ENCODE measurements around the gene SYT5.
"Not testable (repeated sequence)": the region's sequence is repeated elsewhere in the genome, so short reads cannot be mapped to it uniquely, and the experiment has no call there.

SYT5 gene

DNA sequence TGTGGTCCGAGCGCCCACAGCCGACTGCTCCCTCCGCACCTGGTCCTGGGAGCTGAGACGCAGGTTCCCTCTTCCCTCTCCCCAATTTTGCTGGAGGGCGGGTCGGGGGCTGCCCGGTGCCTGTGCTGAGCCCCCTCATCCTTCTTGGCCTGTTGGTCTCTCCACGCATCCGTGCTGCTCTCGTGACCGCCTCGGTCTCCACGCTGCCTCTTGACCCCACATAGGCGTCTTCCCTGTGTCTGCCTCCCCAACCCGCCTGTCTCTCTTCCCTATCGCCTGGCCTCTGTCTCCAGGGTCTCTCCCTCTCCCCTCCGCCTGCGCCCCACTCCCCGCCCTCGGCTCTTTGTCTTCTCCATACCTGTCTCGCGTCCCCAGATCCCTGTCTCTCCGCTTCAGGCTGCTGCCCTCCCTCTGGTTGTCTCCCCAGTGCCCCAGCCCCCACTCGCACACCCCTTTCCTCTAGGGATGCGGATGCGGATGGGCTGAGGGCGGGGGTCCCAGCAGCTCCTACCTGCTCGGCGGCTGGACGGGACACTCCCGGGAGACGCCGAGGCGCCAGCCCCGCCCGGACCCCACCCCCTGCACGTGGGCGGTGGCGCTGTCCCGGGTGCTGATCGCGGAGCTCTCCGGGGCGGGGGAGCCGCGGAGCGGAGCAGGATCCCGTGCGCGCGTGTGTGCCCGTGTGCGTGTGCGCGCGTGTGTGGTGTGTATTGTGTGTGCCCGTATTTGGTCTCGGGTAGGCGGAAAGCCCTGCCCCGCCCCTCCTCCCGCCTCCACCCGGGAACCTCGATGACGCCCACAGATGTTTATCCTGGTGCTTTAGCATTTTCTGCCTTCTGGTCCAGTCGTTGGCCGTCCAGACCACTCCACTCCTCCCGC lies at the start of gene SYT5:
Gene SYT5 (minus strand): TSS at position 684 of the 879 bp plus-strand sequence. CDS start 1,248 bp downstream, outside the sequence.
- H3K4me3 Mint-ChIP-seq: peak within 1 kb of the TSS; percentile 77
- peak; percentile 71 for DNase-seq (ENCODE audit: low spot score)
- H3K27me3 Mint-ChIP-seq (ENCODE audit: low read depth): peaks cover 33% of the 10 kb centered on the region
- H3K4me1 Mint-ChIP-seq (ENCODE audit: low read depth): peaks cover 10% of the 10 kb centered on the region
- H3K27ac Mint-ChIP-seq: peak within 1 kb of the TSS; percentile 67
- H3K36me3 Mint-ChIP-seq (ENCODE audit: low read depth): no peaks in the 10 kb centered on the region
- no peaks in the 10 kb centered on the region for H3K9me3 Mint-ChIP-seq

DNA sequence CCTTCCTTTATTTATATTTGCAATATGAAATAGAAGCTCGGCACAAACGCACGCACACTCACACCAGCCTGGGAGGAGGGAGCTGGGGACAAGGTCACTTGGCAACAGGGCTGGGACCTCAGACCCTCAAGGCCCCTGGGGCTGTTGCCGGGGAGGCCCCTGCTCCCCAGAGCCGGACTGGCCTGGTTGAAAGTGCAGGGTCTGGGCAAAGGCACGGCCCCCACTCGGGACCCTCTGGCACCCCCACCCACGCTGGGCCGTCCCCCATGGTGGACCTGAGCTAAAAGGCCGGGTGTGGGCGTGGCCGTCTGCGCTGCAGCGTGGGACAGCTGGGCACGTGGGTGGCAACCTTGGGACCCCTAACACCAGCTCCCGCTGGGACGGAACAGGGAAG lies 49.7 kb upstream of the SYT5 start:
- peaks cover 52% of the 10 kb centered on the region for H3K36me3 Mint-ChIP-seq (ENCODE audit: low read depth)
- no peaks in the 10 kb centered on the region for H3K9me3 Mint-ChIP-seq
- H3K4me3 Mint-ChIP-seq: no peak overlapping the region
- H3K27ac Mint-ChIP-seq: no peak overlapping the region
- no peaks in the 10 kb centered on the region for H3K27me3 Mint-ChIP-seq (ENCODE audit: low read depth)
- no peaks in the 10 kb centered on the region for H3K4me1 Mint-ChIP-seq (ENCODE audit: low read depth)
- no peak for DNase-seq (ENCODE audit: low spot score)

DNA sequence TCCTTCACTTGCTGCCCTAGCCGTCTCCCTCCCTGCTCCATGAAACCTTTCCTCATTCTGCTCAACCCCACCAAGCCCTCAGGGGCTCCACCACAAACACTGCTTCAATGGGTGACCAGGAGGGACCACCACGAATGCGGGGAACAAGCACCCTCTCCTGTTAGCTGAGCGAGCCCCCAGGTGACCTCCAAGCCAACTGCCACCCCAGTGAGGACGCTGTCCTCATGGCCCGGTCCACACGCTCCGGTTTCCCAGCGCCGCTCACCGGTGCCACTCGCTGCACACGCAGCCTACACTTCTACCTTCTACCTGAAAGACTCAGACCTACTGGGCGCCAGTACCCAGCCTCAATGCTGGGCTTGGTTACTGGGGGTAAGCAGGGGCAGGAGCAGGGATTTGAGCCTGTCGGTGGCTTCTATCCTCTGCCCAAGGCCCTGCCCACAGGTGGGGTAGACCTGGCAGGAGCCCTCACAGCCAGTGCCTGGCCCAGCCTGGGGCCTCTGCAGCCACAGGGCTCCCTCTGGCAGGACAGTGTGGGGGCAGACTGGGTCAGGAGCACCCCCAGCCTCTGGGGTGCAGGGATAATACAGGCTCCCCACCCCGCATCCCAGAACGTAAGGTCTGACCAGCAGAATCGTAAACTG lies 49.2 kb upstream of the SYT5 start:
- Mint-ChIP-seq H3K27me3 (ENCODE audit: low read depth) (no peaks in the 10 kb centered on the region), H3K9me3 (no peaks in the 10 kb centered on the region), H3K36me3 (ENCODE audit: low read depth) (peaks cover 47% of the 10 kb centered on the region), H3K27ac (no peak overlapping the region), H3K4me3 (no peak overlapping the region), H3K4me1 (ENCODE audit: low read depth) (no peaks in the 10 kb centered on the region)
- no peak for DNase-seq (ENCODE audit: low spot score)

DNA sequence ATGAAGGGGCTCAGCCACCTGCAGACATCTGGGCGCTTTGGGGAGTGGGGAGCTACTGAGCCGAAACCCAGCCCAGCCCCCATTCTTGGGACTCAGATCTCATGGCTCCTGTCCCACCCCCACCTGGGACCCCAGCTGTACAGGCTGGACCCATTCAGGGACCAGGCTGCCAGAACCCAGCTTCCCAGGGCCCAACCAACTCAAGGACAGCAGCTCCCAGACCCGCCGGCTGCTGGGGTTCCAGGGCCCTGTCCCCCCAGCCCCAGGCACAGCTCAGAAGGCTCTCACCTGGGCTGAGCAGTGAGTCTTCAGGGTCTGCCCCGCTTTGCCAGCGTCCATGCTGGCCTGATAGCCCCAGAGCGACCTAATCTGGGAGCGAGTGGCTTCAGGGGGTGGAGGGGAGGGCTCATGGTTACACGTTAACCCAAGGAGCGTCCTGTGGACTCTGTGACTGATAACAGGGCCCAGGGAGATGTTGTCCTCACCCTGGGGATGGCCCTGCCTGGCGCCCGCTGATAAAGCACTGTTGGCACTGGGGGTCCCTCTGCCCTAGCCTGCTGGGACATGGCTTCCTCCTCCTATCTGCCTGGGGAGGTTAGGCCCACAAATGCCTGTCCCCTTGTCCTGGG lies 48.4 kb upstream of the SYT5 start, which contains the start of gene TMEM86B:
Gene TMEM86B (minus strand): TSS at position 361 of the 629 bp plus-strand sequence. CDS start 22 bp downstream, at position 339.
- Mint-ChIP-seq H3K9me3 (no peaks in the 10 kb centered on the region), H3K4me1 (ENCODE audit: low read depth) (no peaks in the 10 kb centered on the region), H3K4me3 (no peak within 1 kb of the TSS), H3K27ac (no peak within 1 kb of the TSS), H3K36me3 (ENCODE audit: low read depth) (peaks cover 42% of the 10 kb centered on the region), H3K27me3 (ENCODE audit: low read depth) (no peaks in the 10 kb centered on the region)
- no peak for DNase-seq (ENCODE audit: low spot score)

DNA sequence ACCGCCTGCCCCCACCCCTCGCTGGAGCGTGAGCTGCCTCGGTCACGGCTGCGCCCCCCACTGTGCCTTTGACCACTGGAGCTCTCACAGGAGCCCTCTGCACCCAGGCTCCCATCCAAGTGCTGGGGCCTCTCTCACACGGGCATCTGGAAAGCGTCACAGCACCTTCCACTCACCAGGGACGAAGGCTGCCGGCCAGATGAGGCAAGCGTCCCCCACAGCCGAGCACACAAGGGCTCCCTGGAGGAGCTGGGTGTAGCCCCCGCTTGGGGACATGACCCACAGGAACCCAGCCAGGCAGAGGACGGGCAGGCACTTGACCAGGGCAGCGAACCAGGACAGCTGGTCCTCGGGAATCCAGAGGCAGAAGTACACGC lies 47.9 kb upstream of the SYT5 start:
- Mint-ChIP-seq H3K27me3 (ENCODE audit: low read depth) (no peaks in the 10 kb centered on the region), H3K36me3 (ENCODE audit: low read depth) (peaks cover 39% of the 10 kb centered on the region), H3K27ac (no peak overlapping the region), H3K4me1 (ENCODE audit: low read depth) (no peaks in the 10 kb centered on the region), H3K9me3 (no peaks in the 10 kb centered on the region), H3K4me3 (no peak overlapping the region)
- DNase-seq (ENCODE audit: low spot score): no peak

DNA sequence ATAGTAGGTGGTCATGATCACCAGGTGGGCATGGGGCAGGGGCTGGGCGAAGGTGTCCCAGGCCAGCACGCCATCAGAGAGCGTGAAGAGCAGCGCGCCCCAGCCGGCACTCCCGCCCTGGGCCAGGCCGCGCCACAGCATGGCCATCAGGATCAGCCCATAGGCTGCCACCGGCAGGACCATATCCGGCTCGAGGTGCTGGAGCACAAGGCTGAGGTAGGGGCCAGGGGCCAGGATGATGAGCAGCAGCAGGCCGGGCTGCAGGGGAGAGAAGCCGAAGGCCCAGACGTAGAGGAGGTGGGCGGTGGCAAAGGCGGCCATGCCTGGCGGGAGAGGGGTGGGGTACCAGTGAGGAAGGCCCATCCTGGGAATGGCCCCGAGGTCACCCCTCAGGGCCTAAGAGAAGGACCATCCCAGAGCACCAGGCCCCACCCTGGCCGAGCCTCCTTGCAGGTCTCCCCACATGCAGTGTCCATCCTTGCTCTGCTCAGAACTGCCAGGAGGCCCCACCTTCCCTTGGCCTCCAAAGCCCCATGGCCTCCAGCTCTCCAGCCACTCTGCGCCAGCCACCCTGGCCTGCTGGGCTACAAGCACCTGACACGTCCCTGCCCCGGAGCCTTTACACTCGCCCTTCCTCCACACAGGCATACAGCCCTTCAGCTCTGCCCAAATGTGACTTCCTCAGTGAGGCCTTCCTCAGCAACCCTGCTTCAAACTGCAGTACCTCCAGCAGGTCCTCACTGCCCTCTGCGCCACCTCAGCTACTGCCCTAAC lies 47.3 kb upstream of the SYT5 start:
- H3K9me3 Mint-ChIP-seq: no peaks in the 10 kb centered on the region
- no peak overlapping the region for H3K4me3 Mint-ChIP-seq
- H3K27me3 Mint-ChIP-seq (ENCODE audit: low read depth): no peaks in the 10 kb centered on the region
- DNase-seq (ENCODE audit: low spot score): no peak
- no peaks in the 10 kb centered on the region for H3K4me1 Mint-ChIP-seq (ENCODE audit: low read depth)
- no peak overlapping the region for H3K27ac Mint-ChIP-seq
- peaks cover 34% of the 10 kb centered on the region for H3K36me3 Mint-ChIP-seq (ENCODE audit: low read depth)

DNA sequence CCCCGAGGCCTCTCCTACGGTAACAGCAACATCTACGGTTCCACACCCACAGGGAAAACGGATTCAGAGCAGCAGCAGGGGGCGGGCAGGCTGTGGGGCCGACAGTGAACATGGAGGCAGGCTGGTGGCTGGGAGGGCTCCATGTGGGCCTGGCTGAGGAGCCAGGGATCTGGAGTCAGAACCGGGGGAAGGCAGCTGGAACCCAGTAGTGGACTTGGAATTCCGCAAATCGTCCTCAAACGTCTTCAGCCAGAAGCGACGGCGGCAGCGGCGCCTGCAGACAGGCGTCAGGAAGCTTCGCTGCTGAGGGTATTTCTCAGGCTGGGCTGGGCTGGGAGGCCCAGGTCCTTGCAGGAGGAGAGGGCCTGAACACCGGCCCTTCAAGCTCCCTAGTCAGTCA lies 46.7 kb upstream of the SYT5 start:
- H3K36me3 Mint-ChIP-seq (ENCODE audit: low read depth): peaks cover 32% of the 10 kb centered on the region
- no peaks in the 10 kb centered on the region for H3K9me3 Mint-ChIP-seq
- H3K4me3 Mint-ChIP-seq: no peak overlapping the region
- no peak overlapping the region for H3K27ac Mint-ChIP-seq
- no peaks in the 10 kb centered on the region for H3K4me1 Mint-ChIP-seq (ENCODE audit: low read depth)
- DNase-seq (ENCODE audit: low spot score): no peak
- H3K27me3 Mint-ChIP-seq (ENCODE audit: low read depth): no peaks in the 10 kb centered on the region

DNA sequence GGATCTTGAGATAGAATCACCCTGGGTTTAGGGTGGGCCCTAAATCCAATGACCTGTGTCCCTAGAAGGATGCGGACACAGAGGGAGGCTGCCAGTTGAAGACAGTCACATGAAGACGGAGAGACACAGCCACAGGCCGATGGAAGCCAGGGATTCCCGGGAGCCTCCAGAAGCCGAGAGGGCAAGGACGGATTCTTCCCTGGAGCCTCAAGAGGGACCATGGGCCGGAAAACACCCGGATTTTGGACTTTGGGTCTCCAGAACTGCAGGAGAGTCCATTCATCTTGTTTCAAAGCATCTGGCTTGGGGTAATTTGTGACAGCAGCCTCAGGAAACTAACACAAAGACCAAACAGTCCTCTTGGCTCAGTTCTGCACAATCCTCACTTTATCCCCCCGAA lies 46.2 kb upstream of the SYT5 start:
- DNase-seq (ENCODE audit: low spot score): no peak
- H3K27ac Mint-ChIP-seq: no peak overlapping the region
- no peaks in the 10 kb centered on the region for H3K9me3 Mint-ChIP-seq
- no peak overlapping the region for H3K4me3 Mint-ChIP-seq
- no peaks in the 10 kb centered on the region for H3K27me3 Mint-ChIP-seq (ENCODE audit: low read depth)
- peaks cover 34% of the 10 kb centered on the region for H3K36me3 Mint-ChIP-seq (ENCODE audit: low read depth)
- H3K4me1 Mint-ChIP-seq (ENCODE audit: low read depth): no peaks in the 10 kb centered on the region

DNA sequence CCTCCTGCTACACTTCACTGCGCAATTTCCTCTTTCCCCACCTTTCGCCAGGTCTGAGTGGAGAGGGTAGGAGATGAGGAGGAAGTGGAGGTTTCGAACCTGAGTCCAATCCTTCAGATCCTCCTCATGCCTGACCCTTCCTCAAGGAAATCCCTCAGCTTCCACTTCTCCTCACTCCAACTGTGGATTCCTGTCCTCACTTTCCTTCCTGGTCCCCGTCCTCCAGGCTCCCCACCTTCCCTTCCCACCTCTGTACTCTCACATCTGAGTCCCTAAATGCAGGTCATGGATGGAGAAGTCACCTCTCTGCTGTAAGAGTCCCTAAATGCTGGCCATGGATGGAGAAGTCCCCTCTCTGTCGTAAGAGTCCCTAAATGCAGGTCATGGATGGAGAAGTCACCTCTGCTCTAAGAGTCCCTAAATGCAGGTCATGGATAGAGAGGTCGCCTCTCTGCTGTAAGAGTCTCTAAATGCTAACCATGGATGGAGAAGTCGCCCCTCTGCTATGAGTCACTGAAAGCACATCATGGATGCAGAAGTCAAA lies 45.4 kb upstream of the SYT5 start:
- Mint-ChIP-seq H3K27ac (peak overlapping the region; percentile 18), H3K4me3 (no peak overlapping the region), H3K9me3 (no peaks in the 10 kb centered on the region), H3K36me3 (ENCODE audit: low read depth) (peaks cover 38% of the 10 kb centered on the region), H3K4me1 (ENCODE audit: low read depth) (no peaks in the 10 kb centered on the region), H3K27me3 (ENCODE audit: low read depth) (no peaks in the 10 kb centered on the region)
- no peak for DNase-seq (ENCODE audit: low spot score)

DNA sequence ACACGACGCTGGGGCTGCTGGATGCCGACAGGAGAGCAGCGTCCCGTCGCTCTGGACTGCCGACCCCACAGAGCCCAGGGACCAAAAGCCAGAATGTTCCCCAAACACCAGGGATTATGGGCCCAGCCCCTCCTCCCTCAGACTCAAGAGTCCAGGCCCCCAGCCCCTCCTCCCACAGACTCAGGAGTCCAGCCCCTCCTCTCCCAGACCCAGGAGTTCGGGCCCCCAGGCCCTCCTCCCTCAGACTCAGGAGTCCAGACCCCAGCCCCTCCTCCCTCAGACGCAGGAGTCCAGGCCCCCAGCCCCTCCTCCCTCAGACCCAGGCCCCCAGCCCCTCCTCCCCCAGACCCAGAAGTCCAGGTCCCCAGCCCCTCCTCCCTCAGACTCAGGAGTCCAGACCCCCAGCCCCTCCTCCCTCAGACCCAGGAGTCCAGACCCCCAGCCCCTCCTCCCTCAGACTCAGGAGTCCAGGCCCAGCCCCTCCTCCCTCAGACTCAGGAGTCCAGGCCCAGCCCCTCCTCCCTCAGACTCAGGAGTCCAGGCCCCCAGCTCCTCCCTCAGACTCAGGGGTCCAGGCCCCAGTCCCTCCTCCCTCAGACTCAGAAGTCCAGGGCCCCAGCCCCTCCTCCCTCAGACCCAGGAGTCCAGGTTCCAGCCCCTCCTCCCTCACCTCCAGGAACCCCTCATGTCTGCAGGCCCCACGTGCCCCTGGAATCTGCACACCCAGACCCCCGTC lies 44.8 kb upstream of the SYT5 start:
- not testable (repeated sequence) for H3K4me1 Mint-ChIP-seq (ENCODE audit: low read depth); H3K27me3 Mint-ChIP-seq (ENCODE audit: low read depth); DNase-seq (ENCODE audit: low spot score); H3K9me3 Mint-ChIP-seq; H3K27ac Mint-ChIP-seq; H3K4me3 Mint-ChIP-seq
- peaks cover 37% of the 10 kb centered on the region for H3K36me3 Mint-ChIP-seq (ENCODE audit: low read depth)

DNA sequence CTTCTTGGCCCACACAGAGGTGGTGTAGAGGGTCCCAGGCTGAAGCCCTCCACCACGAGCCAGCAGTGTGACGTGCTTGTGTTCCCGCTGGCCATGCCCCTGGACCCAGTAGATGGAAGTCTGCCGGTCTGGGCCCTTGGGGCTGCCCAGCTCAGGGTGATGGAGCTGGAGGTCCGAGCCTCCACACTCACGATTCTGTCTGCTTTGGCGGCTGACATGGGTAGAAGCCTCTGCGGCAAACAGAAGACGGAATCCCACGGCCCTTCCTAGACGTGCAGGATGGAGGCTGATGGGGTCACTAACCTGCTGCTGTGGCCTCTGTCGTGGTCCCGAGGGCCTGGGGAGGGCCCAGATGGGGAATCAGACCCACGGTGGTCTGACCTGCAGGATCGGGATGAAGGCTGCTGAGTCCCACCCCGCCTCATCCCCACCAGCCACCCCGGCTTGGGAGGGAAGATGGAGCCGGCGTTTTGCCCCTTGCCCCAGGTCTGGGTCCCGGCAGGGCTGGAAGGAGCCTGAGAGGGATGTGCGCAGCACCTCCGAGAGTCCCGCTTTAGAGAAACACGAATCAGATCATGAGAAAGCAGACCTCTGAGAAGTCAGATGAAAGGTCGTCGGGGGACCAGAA lies 44.1 kb upstream of the SYT5 start:
- H3K4me1 Mint-ChIP-seq (ENCODE audit: low read depth): no peaks in the 10 kb centered on the region
- H3K36me3 Mint-ChIP-seq (ENCODE audit: low read depth): peaks cover 36% of the 10 kb centered on the region
- no peaks in the 10 kb centered on the region for H3K27me3 Mint-ChIP-seq (ENCODE audit: low read depth)
- H3K27ac Mint-ChIP-seq: no peak overlapping the region
- H3K4me3 Mint-ChIP-seq: no peak overlapping the region
- no peaks in the 10 kb centered on the region for H3K9me3 Mint-ChIP-seq
- no peak for DNase-seq (ENCODE audit: low spot score)

DNA sequence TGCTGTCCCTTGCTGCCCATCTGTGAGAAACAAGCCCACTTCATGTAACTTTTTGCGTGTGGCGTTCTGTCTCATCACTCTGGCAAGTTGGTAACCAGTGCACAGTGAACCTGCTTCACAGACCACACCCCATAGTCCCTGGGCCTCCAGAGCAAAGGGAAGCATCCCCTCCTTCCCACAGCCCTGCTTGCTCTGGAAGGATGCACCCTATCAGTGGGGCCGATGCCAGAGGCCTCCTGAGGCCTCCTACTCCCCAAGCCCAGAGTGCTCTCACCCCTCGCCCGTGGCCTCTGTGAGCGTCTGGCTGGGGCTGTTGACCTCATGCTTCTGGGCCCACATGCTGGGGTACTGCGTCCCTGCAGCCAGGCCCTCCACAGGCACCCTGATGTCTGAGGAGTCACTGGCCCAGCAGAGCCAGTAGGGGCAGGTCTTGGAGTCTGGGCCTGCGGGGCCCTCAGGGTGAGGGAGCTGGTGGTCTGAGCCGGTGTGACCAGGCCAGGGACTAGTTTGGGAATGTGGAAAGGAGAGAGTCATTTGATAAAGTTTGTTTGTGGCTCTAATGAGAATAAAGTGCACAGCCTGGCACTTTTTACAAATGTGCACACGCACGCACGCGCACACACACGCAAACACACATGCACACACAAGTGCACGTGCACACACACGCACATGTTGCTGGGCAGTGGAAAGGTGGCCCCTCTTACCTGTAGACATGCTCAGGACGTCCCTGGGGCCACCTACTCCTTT lies 43.4 kb upstream of the SYT5 start:
- H3K27ac Mint-ChIP-seq: no peak overlapping the region

More for the DNA sequence above, 43.4 kb upstream of the SYT5 start:
- Mint-ChIP-seq H3K9me3 (no peaks in the 10 kb centered on the region), H3K36me3 (ENCODE audit: low read depth) (peaks cover 31% of the 10 kb centered on the region), H3K27me3 (ENCODE audit: low read depth) (no peaks in the 10 kb centered on the region), H3K4me1 (ENCODE audit: low read depth) (no peaks in the 10 kb centered on the region), H3K4me3 (no peak overlapping the region)
- no peak for DNase-seq (ENCODE audit: low spot score)

Data from T-helper 2 cell treated with Interferon-gamma antibody and Interleukin-4, amounts not matched to agents 5 μg/mL and 100 μg/mL, for 36 hours (primary cell).